HCT116 (cell line): ENCODE data around the gene UBAP1L. TPM values are rescaled to one million over a fixed set of nuclear protein-coding genes. Genes with fewer than 3 reads are reported as not detected.

Source experiments
- ATAC-seq: fragments of 200-7000 bp; cut with Tn5 transposase; 2 replicates; pipeline ENCODE4 v1.9.1; 2020; ENCODE audit warnings: mild to moderate bottlenecking, moderate library complexity
- BruUV-seq: library from RNA; stranded (reverse); fragments of 400-500 nt; replicated peaks from 2 replicates; lab custom pipeline; 2021; lab: Mats Ljungman, UMichigan
- CTCF ChIA-PET: fragments of 300-600 bp; sonication (Branson Sonifier 250); formaldehyde crosslinking; loops from one replicate; lab custom pipeline; 2021; ENCODE audit warnings: antibody characterized with exemption; lab: Charles Lee
- POLR2A ChIA-PET: fragments of 300-600, 350-600 bp; sonication (Branson Sonifier 250); formaldehyde crosslinking; loops from one replicate; lab custom pipeline; 2021; ENCODE audit warnings: antibody characterized with exemption; lab: Charles Lee
- RAD21 ChIA-PET, 2 experiments: fragments of 300-600 bp; sonication (Branson Sonifier 250); formaldehyde crosslinking; loops; one replicate each; lab custom pipeline; 2023; ENCODE audit warnings: low total read pairs in 2 of 2; ENCODE audit not compliant: uncharacterized antibody in 2 of 2, unreplicated experiment in 2 of 2, low non-redundant PET in 1 of 2; lab: Charles Lee
- DNase-seq: peaks from one replicate; pipeline ENCODE4 v3.0.0-alpha.2; 2010; ENCODE audit warnings: low read depth, low spot score
- H2AFZ ChIP-seq: fragments of 200-600 bp; shearing (Covaris generic), sonication (generic); 2 replicates; pipeline ENCODE4 v1.6.1; 2017; ENCODE audit warnings: low read depth, mixed run types, mixed read lengths, antibody characterized with exemption, low read length; ENCODE audit not compliant: poor library complexity, severe bottlenecking
- H3K27ac ChIP-seq: 2 replicates; pipeline ENCODE4 v1.5.1; 2012; ENCODE audit warnings: low read depth, low read length
- H3K27me3 ChIP-seq: fragments of 200-600 bp; sonication (generic); 2 replicates; pipeline ENCODE4 v1.6.1; 2016; ENCODE audit warnings: mixed run types, low read length, mixed read lengths; ENCODE audit not compliant: insufficient read depth
- H3K36me3 ChIP-seq, 2 experiments: fragments of 200-500 bp in 1 of 2; fragments of 200-600 bp in 1 of 2; sonication (Bioruptor generic) in 1 of 2; sonication (generic) in 1 of 2; 2 replicates each; pipeline versions ENCODE4 v1.5.1 to v1.6.1; 2014 to 2016; ENCODE audit warnings: low read length in 2 of 2, inconsistent platforms in 1 of 2, mixed read lengths in 1 of 2, mixed run types in 1 of 2; ENCODE audit not compliant: insufficient read depth in 2 of 2, control insufficient read depth in 1 of 2
- H3K4me1 ChIP-seq, 2 experiments: fragments of 200-600 bp in 1 of 2; sonication (generic) in 1 of 2; 2 replicates each; pipeline versions ENCODE4 v1.5.1 to v1.6.1; 2012 to 2017; ENCODE audit warnings: low read length in 2 of 2, inconsistent platforms in 1 of 2, mild to moderate bottlenecking in 1 of 2, mixed read lengths in 1 of 2, mixed run types in 1 of 2, moderate library complexity in 1 of 2; ENCODE audit not compliant: insufficient read depth in 2 of 2, control insufficient read depth in 1 of 2
- H3K4me2 ChIP-seq: fragments of 200-600 bp; sonication (generic); 2 replicates; pipeline ENCODE4 v1.6.1; 2017; ENCODE audit warnings: mixed run types, low read length, mixed read lengths
- H3K4me3 ChIP-seq, 2 experiments: fragments of 200-600 bp in 1 of 2; sonication (generic) in 1 of 2; replicated peaks in 1 of 2; 2 replicates each; pipeline ENCODE4 v1.5.1; 2011 to 2016; ENCODE audit warnings: low read length in 2 of 2, control low read depth in 1 of 2, low read depth in 1 of 2, mild to moderate bottlenecking in 1 of 2, mixed read lengths in 1 of 2, mixed run types in 1 of 2
- H3K79me2 ChIP-seq: fragments of 200-600 bp; sonication (generic); 2 replicates; pipeline ENCODE4 v1.6.1; 2017; ENCODE audit warnings: mild to moderate bottlenecking, mixed run types, low read length, moderate library complexity, mixed read lengths; ENCODE audit not compliant: insufficient read depth
- H3K9ac ChIP-seq: fragments of 200-600 bp; sonication (generic); 2 replicates; pipeline ENCODE4 v1.6.1; 2016; ENCODE audit warnings: low read length, mixed read lengths
- H3K9me2 ChIP-seq: fragments of 200-600 bp; sonication (generic), shearing (Covaris generic); 2 replicates; pipeline ENCODE4 v1.6.1; 2017; ENCODE audit warnings: mixed run types, mild to moderate bottlenecking, moderate library complexity; ENCODE audit not compliant: insufficient read depth
- H3K9me3 ChIP-seq, 2 experiments: fragments of 200-500 bp in 1 of 2; fragments of 200-600 bp in 1 of 2; sonication (Bioruptor generic) in 1 of 2; sonication (generic) in 1 of 2; 2 replicates each; pipeline ENCODE4 v1.6.1; 2014 to 2017; ENCODE audit warnings: low read length in 2 of 2, mixed read lengths in 2 of 2, inconsistent platforms in 1 of 2, low read depth in 1 of 2, mild to moderate bottlenecking in 1 of 2, mixed run types in 1 of 2, moderate library complexity in 1 of 2; ENCODE audit not compliant: control insufficient read depth in 1 of 2, insufficient read depth in 1 of 2
- H4K20me1 ChIP-seq: fragments of 200-600 bp; sonication (generic), shearing (Covaris generic); 2 replicates; pipeline ENCODE4 v1.6.1; 2017; ENCODE audit warnings: mixed run types, mild to moderate bottlenecking, moderate library complexity; ENCODE audit not compliant: insufficient read depth
- CEBPB ChIP-seq: IDR thresholded peaks from 2 replicates; pipeline ENCODE4 v1.6.1; 2012; ENCODE audit warnings: low read depth
- FOSL1 ChIP-seq: IDR thresholded peaks from 2 replicates; pipeline ENCODE4 v1.6.1; 2012; ENCODE audit warnings: low read depth
- JUND ChIP-seq: IDR thresholded peaks from 2 replicates; pipeline ENCODE4 v1.6.1; 2012
- POLR2A ChIP-seq: IDR thresholded peaks from 2 replicates; pipeline ENCODE4 v1.7.0; 2011; ENCODE audit warnings: borderline replicate concordance; ENCODE audit not compliant: insufficient read depth, insufficient read length; ENCODE audit errors: extremely low read depth
- POLR2AphosphoS5 ChIP-seq: IDR thresholded peaks from 2 replicates; pipeline ENCODE4 v1.6.1; 2011; ENCODE audit warnings: mild to moderate bottlenecking, low read depth, low read length, moderate library complexity
- RAD21 ChIP-seq: IDR thresholded peaks from 2 replicates; pipeline ENCODE4 v1.6.1; 2012; ENCODE audit warnings: low read depth, mild to moderate bottlenecking
- REST ChIP-seq: IDR thresholded peaks from 2 replicates; pipeline ENCODE4 v1.6.1; 2012; ENCODE audit warnings: low read depth
- SIN3A ChIP-seq: IDR thresholded peaks from 2 replicates; pipeline ENCODE4 v1.6.1; 2012; ENCODE audit warnings: low read depth
- SP1 ChIP-seq: IDR thresholded peaks from 2 replicates; pipeline ENCODE4 v1.6.1; 2012; ENCODE audit warnings: low read depth
- TCF7L2 ChIP-seq: IDR thresholded peaks from 2 replicates; pipeline ENCODE4 v1.7.0; 2011; ENCODE audit warnings: borderline replicate concordance, inconsistent platforms; ENCODE audit not compliant: insufficient read depth, insufficient read length; ENCODE audit errors: extremely low read depth
- ZFX ChIP-seq: fragments of 450-650 bp; IDR thresholded peaks from 2 replicates; pipeline ENCODE4 v1.6.1; 2017
- intact Hi-C: fragments of 100-400 bp; cut with micrococcal nuclease; formaldehyde crosslinking; loops from 2 replicates; pipeline ENCODE4 v1.10.0; 2022
- total RNA-seq: library from RNA; stranded (reverse); gene quantifications from one replicate; pipeline ENCODE4 v1.2.1, GENCODE V29; 2021; ENCODE audit not compliant: unreplicated experiment
- TF ChIP-seq, protein P1 (sequence below), 3 experiments: fragments of 200-600 bp in 1 of 3; sonication (generic) in 1 of 3; IDR thresholded peaks in 2 of 3; conservative IDR thresholded peaks in 1 of 3; 2 replicates each; pipeline ENCODE4 v1.5.1; 2012 to 2017; ENCODE audit warnings: low read depth in 2 of 3, low read length in 2 of 3, antibody characterized with exemption in 1 of 3, borderline replicate concordance in 1 of 3, control low read depth in 1 of 3, mild to moderate bottlenecking in 1 of 3, mixed read lengths in 1 of 3, mixed run types in 1 of 3, moderate library complexity in 1 of 3; ENCODE audit not compliant: insufficient read depth in 1 of 3

The UBAP1L gene
- total RNA-seq, 1 experiment from 2014 or later, result 4.0 TPM

DNA sequence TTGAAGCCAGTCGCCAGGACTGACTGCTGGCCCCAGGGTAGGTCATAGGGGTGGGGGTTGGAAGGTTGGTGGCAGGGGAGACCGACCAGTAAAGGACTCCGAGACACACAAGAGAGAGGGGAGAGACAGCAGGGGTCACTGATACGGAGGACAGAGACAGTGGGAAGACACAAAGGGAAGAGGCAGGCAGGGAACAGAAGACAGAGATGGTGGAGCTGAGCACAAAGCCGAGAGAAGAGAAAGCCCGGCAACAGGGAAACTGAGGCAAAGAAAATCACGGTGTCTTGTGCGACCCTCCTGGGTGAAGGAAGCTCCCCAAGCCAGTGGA, 47.7 kb downstream of the UBAP1L start:
- TF ChIP-seq, protein P1, sequence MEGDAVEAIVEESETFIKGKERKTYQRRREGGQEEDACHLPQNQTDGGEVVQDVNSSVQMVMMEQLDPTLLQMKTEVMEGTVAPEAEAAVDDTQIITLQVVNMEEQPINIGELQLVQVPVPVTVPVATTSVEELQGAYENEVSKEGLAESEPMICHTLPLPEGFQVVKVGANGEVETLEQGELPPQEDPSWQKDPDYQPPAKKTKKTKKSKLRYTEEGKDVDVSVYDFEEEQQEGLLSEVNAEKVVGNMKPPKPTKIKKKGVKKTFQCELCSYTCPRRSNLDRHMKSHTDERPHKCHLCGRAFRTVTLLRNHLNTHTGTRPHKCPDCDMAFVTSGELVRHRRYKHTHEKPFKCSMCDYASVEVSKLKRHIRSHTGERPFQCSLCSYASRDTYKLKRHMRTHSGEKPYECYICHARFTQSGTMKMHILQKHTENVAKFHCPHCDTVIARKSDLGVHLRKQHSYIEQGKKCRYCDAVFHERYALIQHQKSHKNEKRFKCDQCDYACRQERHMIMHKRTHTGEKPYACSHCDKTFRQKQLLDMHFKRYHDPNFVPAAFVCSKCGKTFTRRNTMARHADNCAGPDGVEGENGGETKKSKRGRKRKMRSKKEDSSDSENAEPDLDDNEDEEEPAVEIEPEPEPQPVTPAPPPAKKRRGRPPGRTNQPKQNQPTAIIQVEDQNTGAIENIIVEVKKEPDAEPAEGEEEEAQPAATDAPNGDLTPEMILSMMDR (IDR thresholded peaks at IDR 0.05 in 2 of 3, conservative IDR thresholded peaks at IDR 0.05 in 1 of 3; ENCODE audit: borderline replicate concordance in 1 of 3, insufficient read depth in 1 of 3, low read depth in 2 of 3, low read length in 2 of 3), result no peak
- TF ChIP-seq TCF7L2 (no peak), SIN3A (no peak), FOSL1 (no peak), ZFX (no peak), POLR2AphosphoS5 (no peak)
- H3K27me3 ChIP-seq, result no peaks in the 10 kb centered on the region
- no peak overlapping the region for H2AFZ ChIP-seq
- no peaks in the 10 kb centered on the region for H3K9me3 ChIP-seq
- no peak overlapping the region for H3K4me3 ChIP-seq
- no peaks in the 10 kb centered on the region for H3K36me3 ChIP-seq
- H3K4me1 ChIP-seq, result no peaks in the 10 kb centered on the region
- no peak overlapping the region for H3K4me2 ChIP-seq
- no peaks in the 10 kb centered on the region for H3K9me2 ChIP-seq
- DNase-seq, result no peak
- ChIA-PET CTCF (interaction anchor here (0.7 kb wide), 1 partner anchor 39 kb away, joined by 3 read pairs; no protein-coding TSS in a partner anchor), POLR2A (no interaction called here), RAD21 (no interaction called here)
- BruUV-seq, result no TSS peak
- no peaks in the 10 kb centered on the region for H4K20me1 ChIP-seq
- intact Hi-C loops, result no loop called here
- no peak overlapping the region for H3K27ac ChIP-seq
- no peak overlapping the region for H3K9ac ChIP-seq
- ATAC-seq, result no peak
- no peaks in the 10 kb centered on the region for H3K79me2 ChIP-seq

- H3K9ac ChIP-seq, result no peak overlapping the region
- no peak for DNase-seq
- no peaks in the 10 kb centered on the region for H3K9me2 ChIP-seq
- no peak overlapping the region for H3K4me3 ChIP-seq
- H2AFZ ChIP-seq, result no peak overlapping the region
- TF ChIP-seq FOSL1, result no peak
- TF ChIP-seq RAD21, result no peak
- TF ChIP-seq ZFX, result no peak
- TF ChIP-seq, protein P1 (IDR thresholded peaks at IDR 0.05 in 2 of 3, conservative IDR thresholded peaks at IDR 0.05 in 1 of 3; ENCODE audit: borderline replicate concordance in 1 of 3, insufficient read depth in 1 of 3, low read depth in 2 of 3, low read length in 2 of 3), result no peak
- no peak for TF ChIP-seq SP1
- TF ChIP-seq TCF7L2, result no peak
- TF ChIP-seq REST, result no peak
- no peak for TF ChIP-seq JUND
- no peak for TF ChIP-seq CEBPB
- TF ChIP-seq POLR2A, result no peak
- H3K4me1 ChIP-seq, result no peaks in the 10 kb centered on the region
- POLR2A ChIA-PET, result no interaction called here
- H3K79me2 ChIP-seq, result no peaks in the 10 kb centered on the region
- intact Hi-C loops, result no loop called here
- no peaks in the 10 kb centered on the region for H3K36me3 ChIP-seq
- H4K20me1 ChIP-seq, result no peaks in the 10 kb centered on the region
- RAD21 ChIA-PET, result no interaction called here
- H3K27ac ChIP-seq, result no peak overlapping the region
- ATAC-seq, result no peak
- H3K27me3 ChIP-seq, result no peaks in the 10 kb centered on the region
- CTCF ChIA-PET, result interaction anchor here (0.7 kb wide), 1 partner anchor 40 kb away, joined by 3 read pairs; no protein-coding TSS in a partner anchor
- H3K9me3 ChIP-seq, result no peaks in the 10 kb centered on the region
- BruUV-seq, result no TSS peak
- no peak overlapping the region for H3K4me2 ChIP-seq
These were observed 48.2 kb downstream of the UBAP1L start for GRCh38 chr15:65066635-65067316.
